Measurements from ENCODE around the gene HMX1.

The HMX1 gene

GRCh38 chr4:8817096-8817812 is 54.4 kb downstream of the HMX1 start:
- DNase-seq, result no peak

All from activated T-cell treated with anti-CD3 and anti-CD28 coated beads, Interleukin-2, amount 50 U/mL, for 48 hours (primary cell).